GM12872 (cell line): ENCODE data around the gene CBX1.

Experiments
- CTCF ChIP-seq: IDR thresholded peaks from 3 replicates; pipeline ENCODE4 v1.5.1; 2011; ENCODE audit warnings: low read depth, mild to moderate bottlenecking, low read length, moderate library complexity; ENCODE audit not compliant: insufficient read depth

The CBX1 gene

GRCh38 chr17:48052956-48053757, 48.1 kb downstream of the CBX1 start:
- no peak for TF ChIP-seq CTCF

GRCh38 chr17:48051706-48052486, 49.4 kb downstream of the CBX1 start:
- no peak for TF ChIP-seq CTCF

GRCh38 chr17:48051283-48051682, 50.0 kb downstream of the CBX1 start:
- no peak for TF ChIP-seq CTCF

- no peak for TF ChIP-seq CTCF
These were observed 52.7 kb downstream of the CBX1 start for GRCh38 chr17:48048384-48049126.

GRCh38 chr17:48047741-48048383, 53.4 kb downstream of the CBX1 start, which contains the start of gene NFE2L1:
Gene NFE2L1, plus strand, starts transcription at chr17:48048359. Its CDS starts 2,760 bp downstream, at chr17:48051119.
- no peak for TF ChIP-seq CTCF

- no peak for TF ChIP-seq CTCF
These were observed 54.1 kb downstream of the CBX1 start for GRCh38 chr17:48047113-48047740.
